ENCODE results near the gene CLDN15. TPM values are rescaled to one million over a fixed set of nuclear protein-coding genes. Genes with fewer than 3 reads are reported as not detected.
"Not testable (repeated sequence)": the region's sequence is repeated elsewhere in the genome, so short reads cannot be mapped to it uniquely, and the experiment has no call there.

CLDN15 gene, protein sequence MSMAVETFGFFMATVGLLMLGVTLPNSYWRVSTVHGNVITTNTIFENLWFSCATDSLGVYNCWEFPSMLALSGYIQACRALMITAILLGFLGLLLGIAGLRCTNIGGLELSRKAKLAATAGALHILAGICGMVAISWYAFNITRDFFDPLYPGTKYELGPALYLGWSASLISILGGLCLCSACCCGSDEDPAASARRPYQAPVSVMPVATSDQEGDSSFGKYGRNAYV
- polyA plus RNA-seq (2012; ENCODE audit: insufficient read depth, insufficient read length), result 18.9 TPM

DNA sequence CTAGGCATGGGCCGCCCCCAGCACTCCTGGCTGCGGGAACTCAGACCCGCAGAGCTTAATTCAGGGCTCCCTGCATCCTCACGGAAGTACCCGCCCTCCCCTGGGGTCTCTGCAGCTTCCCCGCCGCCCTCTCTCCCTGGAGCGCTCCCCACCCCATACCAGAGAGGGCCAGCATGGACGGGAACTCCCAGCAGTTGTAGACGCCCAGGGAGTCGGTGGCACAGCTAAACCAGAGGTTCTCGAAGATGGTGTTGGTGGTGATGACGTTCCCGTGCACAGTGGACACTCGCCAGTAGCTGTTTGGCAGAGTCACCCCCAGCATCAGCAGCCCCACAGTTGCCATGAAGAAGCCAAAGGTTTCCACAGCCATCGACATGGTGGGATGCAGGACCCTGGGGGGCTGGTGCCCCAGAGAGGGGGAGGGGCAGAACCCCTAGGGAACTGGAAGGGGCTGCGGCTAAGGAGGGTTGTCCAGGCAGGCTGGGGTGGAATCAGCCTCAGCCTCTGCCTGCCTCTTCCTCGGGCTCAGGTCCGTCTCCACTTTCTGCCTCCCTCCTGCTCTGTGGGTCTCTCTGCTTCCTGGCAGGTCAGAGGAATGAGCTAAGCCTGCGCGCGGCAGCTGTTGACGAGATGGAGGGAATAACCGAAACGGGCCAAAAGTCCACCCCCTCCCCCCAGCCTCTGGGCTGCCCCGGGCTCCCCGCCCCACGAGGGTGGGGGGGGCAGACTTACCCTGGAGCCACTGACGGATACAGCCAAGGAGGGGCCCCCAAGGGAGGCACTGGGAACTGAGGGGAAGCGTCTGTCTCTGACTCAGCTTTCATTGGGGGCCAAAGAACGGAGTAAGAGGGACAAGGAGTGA is at the start of gene CLDN15:
Gene CLDN15 (minus strand): TSS at position 597 of the 862 bp plus-strand sequence. CDS start 221 bp downstream, at position 376.
- H3K4me3 ChIP-seq (ENCODE audit: low read length), result no peak within 1 kb of the TSS
- no peak for DNase-seq (ENCODE audit: low read depth, low spot score)

DNA sequence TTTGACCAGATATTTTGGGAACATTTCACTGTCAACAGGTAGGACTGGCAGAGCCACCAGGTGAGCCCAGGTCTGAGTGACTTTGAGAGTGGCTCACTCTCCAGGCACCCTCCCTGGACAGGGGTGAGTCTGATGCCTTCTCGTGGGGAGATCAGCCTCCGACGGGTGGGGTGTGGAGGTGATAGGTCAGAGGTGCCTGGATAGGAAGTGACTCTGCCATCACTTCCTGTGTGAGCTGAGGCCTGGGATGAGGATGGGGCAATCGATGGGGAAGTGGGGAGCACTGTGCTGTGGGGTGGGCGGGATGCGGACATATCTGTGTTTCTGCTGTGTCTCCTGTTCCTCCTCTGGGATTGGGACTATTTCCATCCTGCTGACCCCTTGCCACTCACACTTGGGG is 49.4 kb upstream of the CLDN15 start:
- no peak for DNase-seq (ENCODE audit: low read depth, low spot score)
- no peak overlapping the region for H3K4me3 ChIP-seq (ENCODE audit: low read length)

DNA sequence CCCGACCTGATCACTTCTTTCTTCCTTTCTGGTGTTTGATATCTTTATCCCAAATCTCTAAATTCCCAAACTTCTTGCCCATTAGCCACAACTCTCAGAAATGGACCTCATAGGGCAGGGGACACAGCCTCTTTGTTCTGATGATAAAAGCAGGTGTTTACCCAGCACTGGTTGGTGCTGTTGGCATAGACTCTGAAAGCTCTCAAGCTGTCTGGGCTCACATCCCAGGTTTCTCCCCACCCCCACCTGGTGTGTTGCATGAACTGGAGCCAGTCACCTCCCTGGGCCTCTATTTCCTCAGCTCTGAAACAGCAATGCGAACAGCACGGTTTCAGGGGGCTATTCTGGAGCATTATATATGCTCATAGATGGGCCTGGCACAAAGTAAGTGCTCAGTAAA is 48.3 kb upstream of the CLDN15 start:
- DNase-seq (ENCODE audit: low read depth, low spot score); H3K4me3 ChIP-seq (ENCODE audit: low read length): not testable (repeated sequence)

DNA sequence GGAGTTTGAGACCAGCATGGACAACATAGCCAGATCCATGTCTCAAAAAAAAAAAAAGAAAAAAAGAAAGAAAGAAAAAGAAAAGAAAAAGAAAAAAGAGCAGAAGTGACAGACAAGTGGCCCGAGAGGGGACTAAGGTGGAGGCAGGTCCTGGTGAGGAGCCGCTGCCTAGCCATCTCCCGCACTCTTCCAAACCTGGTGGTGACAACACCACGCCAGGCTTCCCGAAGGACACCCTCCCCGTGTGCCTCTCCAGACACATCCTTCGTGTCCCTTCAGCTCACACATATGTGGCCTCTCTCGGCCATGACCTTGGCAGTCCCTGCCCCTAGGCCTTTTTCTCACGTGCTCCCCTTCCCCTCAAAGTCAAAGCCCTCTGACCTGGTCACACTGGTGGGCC is 47.6 kb upstream of the CLDN15 start:
- no peak for DNase-seq (ENCODE audit: low read depth, low spot score)

GRCh38 chr7:101280912-101281311 is 43.3 kb upstream of the CLDN15 start:
- H3K4me3 ChIP-seq (ENCODE audit: low read length); DNase-seq (ENCODE audit: low read depth, low spot score): not testable (repeated sequence)

More for the DNA sequence above, 47.6 kb upstream of the CLDN15 start:
- H3K4me3 ChIP-seq (ENCODE audit: low read length), result no peak overlapping the region

DNA sequence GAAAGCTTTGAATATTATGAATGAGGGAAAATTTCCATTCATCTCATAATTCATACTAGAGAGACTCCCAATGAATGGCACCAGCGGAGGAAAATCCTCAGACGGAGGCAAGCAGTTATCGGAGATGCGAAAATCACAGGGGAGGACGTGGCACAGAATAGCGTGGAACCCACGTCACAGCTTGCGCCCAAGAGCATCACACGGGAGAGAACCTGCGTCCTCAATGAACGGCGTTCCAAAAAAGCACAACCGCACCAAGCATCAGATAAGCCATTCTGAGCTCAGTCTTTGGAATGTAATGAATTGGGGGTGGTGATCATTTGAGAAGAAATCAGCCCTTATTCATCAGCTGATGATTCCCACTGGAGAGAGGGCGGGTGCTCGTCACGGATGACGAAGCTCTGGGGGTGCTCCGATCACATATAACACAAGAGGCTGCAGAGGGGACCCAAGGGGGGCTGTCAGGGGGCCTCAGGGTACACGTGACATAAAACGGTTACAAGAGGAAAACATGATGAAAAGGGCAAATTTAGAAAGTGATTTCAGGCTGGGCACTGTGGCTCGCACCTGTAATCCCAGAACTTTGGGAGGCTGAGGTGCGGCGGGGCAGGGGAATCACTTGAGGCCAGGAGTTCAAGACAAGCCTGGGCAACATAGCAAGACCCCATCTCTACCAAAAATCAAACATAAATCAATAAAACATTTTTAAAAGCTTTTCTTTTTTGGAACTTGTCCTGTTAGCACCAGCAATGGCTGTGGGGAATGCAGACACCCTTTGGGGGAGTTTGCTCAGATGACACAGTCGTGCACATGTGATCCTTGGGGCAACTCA is 41.1 kb upstream of the CLDN15 start:
- no peak overlapping the region for H3K4me3 ChIP-seq (ENCODE audit: low read length)
- DNase-seq (ENCODE audit: low read depth, low spot score), result no peak

- no peak overlapping the region for H3K4me3 ChIP-seq (ENCODE audit: low read length)
- DNase-seq (ENCODE audit: low read depth, low spot score), result no peak
Measured at GRCh38 chr7:101277155-101277554, 39.6 kb upstream of the CLDN15 start.

DNA sequence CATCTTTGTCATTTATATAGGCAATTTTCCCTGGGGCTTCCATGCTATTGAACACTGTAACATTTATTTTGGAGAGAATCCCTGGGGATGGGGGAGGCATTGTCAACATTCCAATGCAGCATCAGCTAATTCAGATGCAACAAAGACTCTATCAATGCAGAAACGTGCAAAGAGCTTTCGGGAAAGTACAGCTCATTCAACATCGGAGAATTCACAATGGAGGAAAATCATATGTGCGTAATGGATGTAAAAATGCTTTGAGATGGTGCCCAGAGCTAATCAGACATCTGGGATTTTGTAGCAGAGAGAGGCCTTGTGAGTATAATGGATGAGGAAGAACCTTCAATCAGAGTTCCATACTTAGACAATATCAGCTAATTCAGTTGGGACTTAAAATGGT is 35.6 kb upstream of the CLDN15 start:
- no peak overlapping the region for H3K4me3 ChIP-seq (ENCODE audit: low read length)
- no peak for DNase-seq (ENCODE audit: low read depth, low spot score)

DNA sequence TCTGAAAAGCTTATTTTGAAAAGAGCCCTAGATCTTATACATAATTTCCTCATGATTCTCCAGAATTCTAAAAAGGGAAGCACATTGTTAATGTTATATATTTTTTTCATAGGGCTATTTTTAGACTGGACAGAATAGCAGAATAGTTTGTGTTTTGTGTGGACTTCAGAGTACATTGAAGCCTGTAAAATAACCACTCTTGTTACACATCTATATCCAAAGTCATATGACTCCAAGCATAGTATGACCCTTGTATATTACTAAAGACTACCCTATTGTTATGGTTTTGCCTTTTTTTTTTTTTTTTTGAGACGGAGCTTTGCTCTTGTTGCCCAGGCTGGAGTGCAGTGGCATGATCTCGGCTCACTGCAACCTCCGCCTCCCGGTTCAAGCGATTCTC is 33.4 kb upstream of the CLDN15 start:
- DNase-seq (ENCODE audit: low read depth, low spot score), result no peak
- no peak overlapping the region for H3K4me3 ChIP-seq (ENCODE audit: low read length)

DNA sequence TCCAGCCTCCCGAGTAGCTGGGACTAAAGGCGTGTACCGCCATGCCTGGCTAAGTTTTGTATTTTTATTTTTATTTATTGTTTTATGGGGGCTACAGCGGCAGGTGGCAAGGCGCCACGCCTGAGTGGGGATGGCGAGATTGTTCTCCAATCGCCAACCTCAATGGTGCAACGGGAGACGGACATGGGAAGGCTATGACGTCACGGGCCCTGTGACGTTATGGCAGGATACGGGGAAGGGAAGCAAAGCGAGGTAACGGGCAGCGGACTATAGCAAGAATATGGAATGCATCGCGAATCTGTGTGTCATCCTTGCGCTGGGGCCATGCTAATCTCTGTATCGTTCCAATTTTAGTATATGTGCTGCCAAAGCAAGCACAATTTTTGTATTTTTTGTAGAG is 32.1 kb upstream of the CLDN15 start:
- no peak overlapping the region for H3K4me3 ChIP-seq (ENCODE audit: low read length)
- DNase-seq (ENCODE audit: low read depth, low spot score), result no peak

DNA sequence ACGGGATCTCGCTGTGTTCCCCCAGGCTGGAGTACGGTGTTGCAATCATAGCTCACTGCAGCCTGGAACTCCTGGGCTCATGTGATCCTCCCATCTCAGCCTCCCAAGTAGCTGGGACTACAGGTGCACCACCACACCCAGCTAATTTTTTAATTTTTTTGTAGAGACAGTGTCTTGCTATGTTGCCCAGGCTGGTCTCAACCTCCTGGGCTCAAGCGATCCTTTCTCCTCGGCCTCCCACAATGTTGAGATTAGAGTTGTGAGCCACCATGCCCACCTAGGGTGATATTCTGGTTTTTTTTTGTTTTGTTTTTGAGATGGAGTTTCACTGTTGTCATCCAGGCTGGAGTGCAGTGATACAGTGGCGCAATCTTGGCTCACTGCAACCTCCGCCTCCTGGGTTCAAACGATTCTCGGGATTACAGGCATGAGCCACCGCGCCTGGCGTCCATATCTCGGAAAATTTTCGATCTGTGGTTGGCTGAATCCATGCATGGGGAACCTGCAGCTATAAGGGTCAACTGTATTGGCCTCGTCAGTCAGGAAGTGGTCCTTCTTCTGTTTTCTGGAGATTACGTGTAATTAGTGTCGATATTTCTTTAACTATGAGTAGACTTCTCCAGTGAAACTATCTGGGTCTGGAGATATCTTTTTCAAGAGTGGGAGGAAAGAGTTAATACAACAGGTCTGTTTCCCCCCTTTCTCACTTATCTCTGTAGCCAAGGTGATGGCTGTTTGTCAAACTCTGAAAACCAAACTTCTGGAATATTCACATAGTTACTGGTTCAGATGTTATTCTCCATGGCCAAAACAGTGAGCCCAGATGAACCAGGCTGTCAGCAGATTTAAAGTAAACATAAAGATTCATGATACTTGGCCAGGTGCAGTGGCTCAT is 28.3 kb upstream of the CLDN15 start:
- no peak overlapping the region for H3K4me3 ChIP-seq (ENCODE audit: low read length)
- DNase-seq (ENCODE audit: low read depth, low spot score), result no peak

GRCh38 chr7:101264102-101264706 is 26.6 kb upstream of the CLDN15 start:
- not testable (repeated sequence) for DNase-seq (ENCODE audit: low read depth, low spot score); H3K4me3 ChIP-seq (ENCODE audit: low read length)

DNA sequence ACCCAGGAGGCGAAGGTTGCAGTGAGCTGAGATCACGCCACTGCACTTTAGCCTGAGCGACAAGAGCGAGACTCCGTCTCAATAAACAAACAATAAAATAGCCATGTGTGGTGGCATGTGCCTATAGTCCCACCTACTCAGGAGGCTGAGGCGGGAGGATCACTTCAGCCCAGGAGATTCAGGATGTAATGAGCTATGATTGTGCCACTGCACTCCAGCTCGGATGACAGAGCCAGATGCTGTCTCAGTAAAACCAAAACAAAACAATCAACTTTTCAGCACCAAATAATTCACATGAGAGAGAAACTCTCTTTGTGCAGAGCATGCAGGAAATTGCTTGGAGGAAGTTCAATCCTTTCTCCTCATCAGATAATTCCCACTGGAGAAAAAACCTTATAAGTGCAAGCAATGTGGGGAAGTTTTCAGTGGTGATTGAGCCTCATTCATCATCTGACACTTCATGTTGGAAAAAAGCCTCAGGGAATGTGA is 20.7 kb upstream of the CLDN15 start:
- DNase-seq (ENCODE audit: low read depth, low spot score), result no peak
- H3K4me3 ChIP-seq (ENCODE audit: low read length), result no peak overlapping the region

DNA sequence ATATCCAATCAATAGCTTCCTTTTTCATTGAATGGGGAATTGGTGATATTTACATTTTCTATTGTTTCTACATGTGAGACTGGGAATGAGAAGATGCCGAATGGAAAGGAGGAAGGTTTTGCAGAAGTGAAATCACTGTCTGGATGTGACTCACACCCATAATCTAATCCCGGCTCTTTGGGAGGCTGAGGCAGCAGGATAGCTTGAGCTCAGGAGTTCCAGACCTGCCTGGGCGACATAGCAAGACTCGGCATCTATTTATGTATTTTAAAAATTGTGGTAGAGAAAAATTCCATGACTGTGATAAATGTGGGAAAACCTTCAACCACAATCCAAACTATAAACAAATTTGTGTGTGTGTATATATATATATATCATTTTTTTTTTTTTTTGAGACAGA is 18.2 kb upstream of the CLDN15 start:
- DNase-seq (ENCODE audit: low read depth, low spot score), result no peak

DNA sequence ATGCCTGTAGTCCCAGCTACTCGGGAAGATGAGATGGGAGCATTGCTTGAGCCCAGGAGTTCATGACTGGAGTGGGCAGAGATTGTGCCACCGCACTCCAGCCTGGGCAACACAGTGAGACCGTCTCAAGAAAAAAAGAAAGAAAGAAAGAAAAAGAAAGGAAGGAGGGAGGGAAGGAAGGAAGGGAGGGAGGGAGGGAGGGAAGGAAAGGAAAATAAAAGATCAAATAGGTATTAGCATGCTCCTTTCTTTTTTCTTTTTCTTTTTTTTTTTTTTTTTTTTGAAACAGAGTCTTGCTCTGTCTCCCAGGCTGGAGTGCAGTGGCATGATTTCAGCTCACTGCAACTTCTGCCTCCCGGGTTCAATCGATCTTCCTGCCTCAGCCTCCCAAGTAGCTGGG is 15.6 kb upstream of the CLDN15 start:
- not testable (repeated sequence) for H3K4me3 ChIP-seq (ENCODE audit: low read length); DNase-seq (ENCODE audit: low read depth, low spot score)

More for the DNA sequence above, 18.2 kb upstream of the CLDN15 start:
- H3K4me3 ChIP-seq (ENCODE audit: low read length), result no peak overlapping the region

GRCh38 chr7:101251871-101252659 is 14.5 kb upstream of the CLDN15 start:
- peak; percentile 94 for DNase-seq (ENCODE audit: low read depth, low spot score)
- peak overlapping the region; percentile 79 for H3K4me3 ChIP-seq (ENCODE audit: low read length)

GRCh38 chr7:101250324-101250723 is 12.7 kb upstream of the CLDN15 start:
- DNase-seq (ENCODE audit: low read depth, low spot score), result no peak
- no peak overlapping the region for H3K4me3 ChIP-seq (ENCODE audit: low read length)
